Testis (tissue), 5 donors: ENCODE data around the gene TTBK2. TPM values are rescaled to one million over a fixed set of nuclear protein-coding genes. Genes with fewer than 3 reads are reported as not detected.
"Not testable (repeated sequence)": the region's sequence is repeated elsewhere in the genome, so short reads cannot be mapped to it uniquely, and the experiment has no call there.

Source experiments
- DNase-seq: peaks from one replicate; pipeline ENCODE4 v3.0.0-alpha.2; 2019
- H3K27ac ChIP-seq, 2 donors: fragments of 200-600 bp; sonication (generic); one replicate each; pipeline ENCODE4 v1.5.1; 2019
- H3K27me3 ChIP-seq: fragments of 200-600 bp; sonication (generic); one replicate; pipeline ENCODE4 v1.5.1; 2019
- H3K36me3 ChIP-seq: fragments of 200-600 bp; sonication (generic); one replicate; pipeline ENCODE4 v1.5.1; 2017; ENCODE audit warnings: low read depth; ENCODE audit errors: missing control alignments
- H3K4me1 ChIP-seq: fragments of 200-600 bp; sonication (generic); one replicate; pipeline ENCODE4 v1.5.1; 2019
- H3K4me3 ChIP-seq, 2 donors: fragments of 200-600 bp; sonication (generic); one replicate each; pipeline ENCODE4 v1.5.1; 2017 to 2019
- H3K9me3 ChIP-seq: fragments of 200-600 bp; sonication (generic); one replicate; pipeline ENCODE4 v1.5.1; 2017
- CTCF ChIP-seq, 3 experiments: fragments of 450-650 bp in 2 of 3; fragments of 200-600 bp in 1 of 3; sonication (generic) in 1 of 3; IDR thresholded peaks; one replicate each; pipeline ENCODE4 v1.5.1; 2016 to 2019; ENCODE audit warnings: antibody characterized with exemption in 3 of 3, mild to moderate bottlenecking in 2 of 3, moderate library complexity in 1 of 3
- POLR2A ChIP-seq: fragments of 450-650 bp; IDR thresholded peaks from one replicate; pipeline ENCODE4 v1.6.1; 2017; ENCODE audit warnings: antibody characterized with exemption, mild to moderate bottlenecking, moderate library complexity
- WGBS, 2 donors: methylation state at CpG; one replicate each; pipeline ENCODE4 v1.1.5; 2018; 5-methylcytosine and 5-hydroxymethylcytosine counted together
- intact Hi-C: fragments of 100-400 bp; cut with DNase I; formaldehyde crosslinking; loops from one replicate; pipeline ENCODE4 v1.15.1; 2023; ENCODE audit warnings: low total_unique reads
- long read RNA-seq, 2 donors: transcript quantifications; one replicate each; lab custom pipeline, GENCODE V29; 2026
- polyA plus RNA-seq: library from polyadenylated mRNA; stranded (reverse); fragments of 350-450 nt; fragmentation: Illumina TruSeq; extraction: RNeasy Lipid Tissue Mini Kit (QIAGEN cat#74804); gene quantifications from one replicate; pipeline ENCODE4 v1.2.3, GENCODE V29; 2014; ENCODE audit warnings: low read depth, low replicate concordance; ENCODE audit not compliant: insufficient read depth
- total RNA-seq, 2 donors: library from RNA; depleted of rRNA; stranded (reverse); fragments of >200 nt; gene quantifications; one replicate each; pipeline ENCODE4 v1.2.3, GENCODE V29; 2016

Gene TTBK2
- total RNA-seq = 10 to 100 TPM; 37.0 to 53.7 TPM
- 80.8 TPM for polyA plus RNA-seq
- long read RNA-seq, donor 1 = 0 reads
- long read RNA-seq, donor 2 = 0 reads

GRCh38 chr15:42920519-42921341 is at the start of gene TTBK2:
TTBK2 (minus strand) TSS chr15:42920778; CDS start chr15:42878617, 42,161 bp downstream.
- 0 to 1% methylated on average over 11 to 44 of the region's 72 CpGs for WGBS, 2 donors
- Histone ChIP-seq H3K9me3 (no peaks in the 10 kb centered on the region), H3K27me3 (no peaks in the 10 kb centered on the region), H3K36me3 (no peaks in the 10 kb centered on the region), H3K27ac (peak within 1 kb of the TSS; percentile 91 to 93), H3K4me3 (peak within 1 kb of the TSS; percentile 94 to 98), H3K4me1 (peaks cover 9% of the 10 kb centered on the region)
- intact Hi-C loops = loop anchor here (10.0 kb wide), 1 partner anchor 186 kb away; the partner anchor contains the start of gene CDAN1
- DNase-seq = peak; percentile 99
- TF ChIP-seq CTCF (IDR thresholded peaks at IDR 0.05) (peak in 1 of 3 experiments; percentile 15), POLR2A (no peak)

GRCh38 chr15:42964476-42964875 is 43.9 kb upstream of the TTBK2 start:
- no peak overlapping the region for H3K27ac ChIP-seq
- no peak for DNase-seq
- no peaks in the 10 kb centered on the region for H3K9me3 ChIP-seq
- 79 to 87% methylated on average over 5 of the region's 5 CpGs for WGBS, 2 donors
- H3K27me3 ChIP-seq = no peaks in the 10 kb centered on the region
- no peak for TF ChIP-seq POLR2A
- no peak for TF ChIP-seq CTCF (IDR thresholded peaks at IDR 0.05)
- no peaks in the 10 kb centered on the region for H3K4me1 ChIP-seq
- H3K4me3 ChIP-seq = no peak overlapping the region
- intact Hi-C loops = no loop called here
- H3K36me3 ChIP-seq = no peaks in the 10 kb centered on the region

DNA sequence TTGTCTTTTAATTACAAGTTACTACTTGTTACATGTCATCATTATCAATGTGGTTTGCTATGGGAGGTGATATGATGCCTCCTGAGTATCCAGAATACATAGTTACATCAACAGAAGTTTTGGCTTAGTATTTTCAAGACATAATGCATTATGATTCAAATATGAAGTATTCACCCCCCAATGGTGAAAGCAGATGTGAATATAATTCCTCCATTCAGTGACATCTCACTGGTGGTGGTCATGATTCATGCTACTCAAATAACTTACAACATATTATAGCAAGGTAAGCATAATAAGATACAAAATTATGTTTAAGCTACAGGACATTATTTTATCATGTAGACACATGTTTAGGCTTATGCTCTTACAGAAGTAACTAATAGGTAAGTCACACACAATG is 34.9 kb upstream of the TTBK2 start:
- H3K9me3 ChIP-seq = no peaks in the 10 kb centered on the region
- TF ChIP-seq POLR2A (no peak), CTCF (IDR thresholded peaks at IDR 0.05) (no peak)
- intact Hi-C loops = no loop called here
- no peaks in the 10 kb centered on the region for H3K36me3 ChIP-seq
- no peaks in the 10 kb centered on the region for H3K4me1 ChIP-seq
- no peak overlapping the region for H3K27ac ChIP-seq
- DNase-seq = no peak
- H3K27me3 ChIP-seq = no peaks in the 10 kb centered on the region
- H3K4me3 ChIP-seq = no peak overlapping the region

DNA sequence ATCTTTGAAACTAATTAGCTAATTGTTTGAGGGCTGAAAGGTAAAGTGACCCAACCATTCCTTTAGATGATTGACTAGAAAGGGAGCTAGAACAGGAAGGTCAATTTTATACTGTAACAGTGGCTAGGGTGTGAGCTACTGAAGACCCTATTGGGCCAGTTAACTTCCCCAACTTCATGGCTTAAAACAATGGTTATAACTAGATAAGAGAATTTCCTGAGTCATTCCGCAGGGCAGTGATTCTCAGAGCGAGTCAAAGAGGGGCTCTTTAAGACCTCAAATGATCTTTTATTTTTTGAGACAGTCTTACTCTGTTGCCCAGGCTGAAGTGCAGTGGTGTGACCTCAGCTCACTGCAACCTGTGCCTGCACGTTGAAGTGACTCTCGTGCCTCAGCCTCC is 33.7 kb upstream of the TTBK2 start:
- Histone ChIP-seq H3K36me3 (no peaks in the 10 kb centered on the region), H3K4me1 (no peaks in the 10 kb centered on the region), H3K9me3 (no peaks in the 10 kb centered on the region), H3K27me3 (no peaks in the 10 kb centered on the region), H3K4me3 (no peak overlapping the region), H3K27ac (no peak overlapping the region)
- WGBS, 2 donors = 94 to 98% methylated on average over 4 of the region's 4 CpGs
- no peak for TF ChIP-seq POLR2A
- no peak for TF ChIP-seq CTCF (IDR thresholded peaks at IDR 0.05)
- intact Hi-C loops = no loop called here
- no peak for DNase-seq

DNA sequence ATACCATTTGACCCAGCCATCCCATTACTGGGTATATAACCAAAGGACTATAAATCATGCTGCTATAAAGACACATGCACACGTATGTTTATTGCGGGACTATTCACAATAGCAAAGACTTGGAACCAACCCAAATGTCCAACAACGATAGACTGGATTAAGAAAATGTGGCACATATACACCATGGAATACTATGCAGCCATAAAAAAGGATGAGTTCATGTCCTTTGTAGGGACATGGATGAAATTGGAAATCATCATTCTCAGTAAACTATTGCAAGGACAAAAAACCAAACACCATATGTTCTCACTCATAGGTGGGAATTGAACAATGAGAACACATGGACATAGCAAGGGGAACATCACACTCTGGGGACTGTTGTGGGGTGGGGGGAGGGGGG is 28.3 kb upstream of the TTBK2 start:
- intact Hi-C loops, H3K4me1 ChIP-seq, H3K4me3 ChIP-seq, H3K36me3 ChIP-seq, H3K27ac ChIP-seq, H3K9me3 ChIP-seq, DNase-seq, H3K27me3 ChIP-seq: not testable (repeated sequence)
- 100% methylated on average over 2 to 3 of the region's 3 CpGs for WGBS, 2 donors
